Left lung (tissue), 10 donors: Measurements from ENCODE around the gene DMRTB1. TPM values are rescaled to one million over a fixed set of nuclear protein-coding genes. Genes with fewer than 3 reads are reported as not detected.

Experiments used
- ATAC-seq: fragments of 200-7000 bp; cut with Tn5 transposase; one replicate; pipeline ENCODE4 v1.9.1; 2020; ENCODE audit warnings: moderate library complexity
- DNase-seq, 4 donors: peaks; one replicate each; pipeline ENCODE4 v3.0.0-alpha.2; 2013 to 2020
- H3K27ac ChIP-seq, 2 donors: fragments of 200-600 bp; sonication (generic) in 1 of 2; one replicate each; pipeline versions ENCODE4 v1.5.0 to v1.8.0; 2020 to 2021
- H3K27me3 ChIP-seq, 2 donors: fragments of 200-600 bp; sonication (generic) in 1 of 2; one replicate each; pipeline versions ENCODE4 v1.5.0 to v1.8.0; 2020 to 2021
- H3K36me3 ChIP-seq, 2 donors: fragments of 200-600 bp; sonication (generic) in 1 of 2; one replicate each; pipeline versions ENCODE4 v1.5.0 to v1.8.0; 2020 to 2021
- H3K4me1 ChIP-seq, 2 donors: fragments of 200-600 bp; one replicate each; pipeline ENCODE4 v1.8.0; 2021
- H3K4me3 ChIP-seq, 2 donors: fragments of 200-600 bp; sonication (generic) in 1 of 2; one replicate each; pipeline versions ENCODE4 v1.5.0 to v1.8.0; 2020 to 2021; ENCODE audit warnings: mild to moderate bottlenecking in 1 of 2
- H3K9me3 ChIP-seq, 2 donors: fragments of 200-600 bp; sonication (generic) in 1 of 2; one replicate each; pipeline versions ENCODE4 v1.5.0 to v1.8.0; 2020 to 2021
- intact Hi-C, 2 donors: fragments of 100-400 bp; cut with DNase I; formaldehyde crosslinking; loops; one replicate each; pipeline versions ENCODE4 v1.11.2 to v1.14.2; 2022
- polyA plus RNA-seq, 6 donors: library from polyadenylated mRNA; unstranded; fragments of 120-200 nt; gene quantifications; one replicate each; pipeline ENCODE4 v1.2.1, GENCODE V29; 2013; ENCODE audit not compliant: insufficient read length in 6 of 6
- total RNA-seq, 2 donors: library from RNA; stranded (reverse); fragmentation: NEBNext Ultra II Directional; extraction: Animal tissue kit (Norgen Biotek cat#: 25700); gene quantifications; one replicate each; pipeline ENCODE4 v1.2.1, GENCODE V29; 2021
- TF ChIP-seq, protein P1 (sequence below), 2 donors: fragments of 200-600 bp; sonication (generic) in 1 of 2; IDR thresholded peaks; one replicate each; pipeline versions ENCODE4 v1.5.0 to v1.8.0; 2021; ENCODE audit warnings: antibody characterized with exemption in 2 of 2
- donor health status: DM: no; HTN: yes; CAD: no.
- donor health status: DM: no; HTN: no; CAD: no.

Gene DMRTB1
- total and polyA plus RNA-seq, 8 donors, result not detected

DNA sequence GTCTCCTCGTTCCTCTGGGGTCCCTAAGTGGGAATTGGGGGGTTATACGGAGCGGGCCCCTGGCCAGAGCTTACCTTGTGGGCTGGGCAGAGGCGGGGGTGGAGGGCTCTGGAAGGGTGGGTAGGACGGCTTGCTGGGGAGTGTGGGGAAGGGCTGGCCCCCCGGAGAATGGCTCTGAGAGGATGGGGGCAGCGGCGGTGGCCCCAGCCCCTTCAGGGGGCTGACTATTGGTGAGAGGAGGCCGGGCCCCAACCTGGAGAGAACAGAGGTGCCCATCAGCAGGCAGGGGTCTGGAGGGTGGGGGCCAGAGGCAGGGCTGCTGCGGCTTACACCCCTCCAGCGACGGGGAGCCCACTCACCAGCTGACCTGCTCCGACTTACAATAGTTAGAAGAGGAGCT, 50.6 kb downstream of the DMRTB1 start:
- intact Hi-C loops, result no loop called here
- Histone ChIP-seq H3K36me3 (no peaks in the 10 kb centered on the region), H3K4me3 (no peak overlapping the region), H3K27me3 (peaks cover 0 to 12% of the 10 kb centered on the region in 2 donors), H3K9me3 (no peaks in the 10 kb centered on the region), H3K27ac (no peak overlapping the region), H3K4me1 (no peaks in the 10 kb centered on the region)
- DNase-seq, result peak in 1 of 4 donors; percentile 55
- TF ChIP-seq, protein P1, sequence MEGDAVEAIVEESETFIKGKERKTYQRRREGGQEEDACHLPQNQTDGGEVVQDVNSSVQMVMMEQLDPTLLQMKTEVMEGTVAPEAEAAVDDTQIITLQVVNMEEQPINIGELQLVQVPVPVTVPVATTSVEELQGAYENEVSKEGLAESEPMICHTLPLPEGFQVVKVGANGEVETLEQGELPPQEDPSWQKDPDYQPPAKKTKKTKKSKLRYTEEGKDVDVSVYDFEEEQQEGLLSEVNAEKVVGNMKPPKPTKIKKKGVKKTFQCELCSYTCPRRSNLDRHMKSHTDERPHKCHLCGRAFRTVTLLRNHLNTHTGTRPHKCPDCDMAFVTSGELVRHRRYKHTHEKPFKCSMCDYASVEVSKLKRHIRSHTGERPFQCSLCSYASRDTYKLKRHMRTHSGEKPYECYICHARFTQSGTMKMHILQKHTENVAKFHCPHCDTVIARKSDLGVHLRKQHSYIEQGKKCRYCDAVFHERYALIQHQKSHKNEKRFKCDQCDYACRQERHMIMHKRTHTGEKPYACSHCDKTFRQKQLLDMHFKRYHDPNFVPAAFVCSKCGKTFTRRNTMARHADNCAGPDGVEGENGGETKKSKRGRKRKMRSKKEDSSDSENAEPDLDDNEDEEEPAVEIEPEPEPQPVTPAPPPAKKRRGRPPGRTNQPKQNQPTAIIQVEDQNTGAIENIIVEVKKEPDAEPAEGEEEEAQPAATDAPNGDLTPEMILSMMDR (IDR thresholded peaks at IDR 0.05), result no peak
- no peak for ATAC-seq

- no peaks in the 10 kb centered on the region for H3K4me1 ChIP-seq
- intact Hi-C loops, result no loop called here
- H3K27ac ChIP-seq, result no peak overlapping the region
- peaks cover 0 to 12% of the 10 kb centered on the region in 2 donors for H3K27me3 ChIP-seq
- no peaks in the 10 kb centered on the region for H3K36me3 ChIP-seq
- TF ChIP-seq, protein P1 (IDR thresholded peaks at IDR 0.05), result no peak
- ATAC-seq, result no peak
- H3K4me3 ChIP-seq, result no peak overlapping the region
- no peaks in the 10 kb centered on the region for H3K9me3 ChIP-seq
- peak in 1 of 4 donors; percentile 70 for DNase-seq
Observed at GRCh38 chr1:53510215-53510614, 51.0 kb downstream of the DMRTB1 start.

- DNase-seq (peak in 1 of 4 donors; percentile 68), ATAC-seq (no peak)
- H3K27ac ChIP-seq, result no peak overlapping the region
- peaks cover 0 to 12% of the 10 kb centered on the region in 2 donors for H3K27me3 ChIP-seq
- intact Hi-C loops, result no loop called here
- TF ChIP-seq, protein P1 (IDR thresholded peaks at IDR 0.05), result no peak
- no peaks in the 10 kb centered on the region for H3K4me1 ChIP-seq
- no peaks in the 10 kb centered on the region for H3K9me3 ChIP-seq
- no peaks in the 10 kb centered on the region for H3K36me3 ChIP-seq
- H3K4me3 ChIP-seq, result no peak overlapping the region
Observed at GRCh38 chr1:53511323-53511932, 52.2 kb downstream of the DMRTB1 start.

DNA sequence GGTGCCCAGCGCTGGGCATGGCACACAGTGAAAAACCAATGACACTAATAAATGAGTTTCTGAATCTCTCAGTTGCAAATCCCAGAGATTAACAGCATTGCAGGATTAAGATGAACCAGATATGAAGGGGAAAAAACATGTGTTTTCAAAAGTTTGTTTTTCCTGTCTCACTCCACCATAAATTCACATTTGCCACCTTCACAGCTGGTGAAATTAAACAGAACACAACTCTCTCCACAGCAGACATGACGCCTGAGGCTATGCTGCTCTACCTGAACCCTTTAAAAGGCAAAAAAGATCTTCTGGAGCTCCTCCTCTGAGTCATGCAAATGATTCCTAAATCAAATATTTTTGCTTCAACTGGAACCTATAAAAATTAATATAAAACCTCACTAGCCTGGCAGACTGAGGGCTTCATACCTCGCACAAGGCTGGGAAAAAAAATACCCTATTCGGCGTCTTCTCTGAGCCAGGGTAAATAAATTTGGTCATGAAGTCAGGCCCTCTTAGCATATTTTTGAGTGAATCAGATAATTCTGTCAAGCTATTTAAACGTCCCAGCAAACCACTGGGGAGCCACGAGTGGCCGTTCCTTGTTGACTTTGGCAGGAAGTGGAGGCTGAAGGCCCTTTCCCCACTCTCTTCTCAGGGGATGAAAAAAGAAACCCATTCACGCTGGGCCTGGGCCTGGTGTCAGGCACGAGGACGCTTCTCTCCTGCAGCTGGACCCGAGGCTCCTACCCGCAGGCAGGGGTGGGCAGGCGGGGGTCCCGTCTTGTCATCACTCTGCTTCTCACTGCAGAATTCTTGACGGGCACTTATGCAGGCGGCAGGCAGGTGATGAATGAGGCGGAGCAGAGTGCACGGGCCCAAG, 53.0 kb downstream of the DMRTB1 start:
- H3K4me3 ChIP-seq, result no peak overlapping the region
- peaks cover 0 to 12% of the 10 kb centered on the region in 2 donors for H3K27me3 ChIP-seq
- ATAC-seq, result peak; percentile 78
- intact Hi-C loops, result no loop called here
- TF ChIP-seq, protein P1 (IDR thresholded peaks at IDR 0.05), result no peak
- no peaks in the 10 kb centered on the region for H3K4me1 ChIP-seq
- H3K27ac ChIP-seq, result peak overlapping the region in 1 of 2 donors; percentile 8
- no peaks in the 10 kb centered on the region for H3K9me3 ChIP-seq
- H3K36me3 ChIP-seq, result no peaks in the 10 kb centered on the region
- DNase-seq, result peak in 3 of 4 donors; percentile 43 to 75 (median 46)
